ENCODE results near the gene CRY2. TPM values are rescaled to one million over a fixed set of nuclear protein-coding genes. Genes with fewer than 3 reads are reported as not detected.

The CRY2 gene
- 14.5 and 14.7 TPM in 2 replicates for total RNA-seq

DNA sequence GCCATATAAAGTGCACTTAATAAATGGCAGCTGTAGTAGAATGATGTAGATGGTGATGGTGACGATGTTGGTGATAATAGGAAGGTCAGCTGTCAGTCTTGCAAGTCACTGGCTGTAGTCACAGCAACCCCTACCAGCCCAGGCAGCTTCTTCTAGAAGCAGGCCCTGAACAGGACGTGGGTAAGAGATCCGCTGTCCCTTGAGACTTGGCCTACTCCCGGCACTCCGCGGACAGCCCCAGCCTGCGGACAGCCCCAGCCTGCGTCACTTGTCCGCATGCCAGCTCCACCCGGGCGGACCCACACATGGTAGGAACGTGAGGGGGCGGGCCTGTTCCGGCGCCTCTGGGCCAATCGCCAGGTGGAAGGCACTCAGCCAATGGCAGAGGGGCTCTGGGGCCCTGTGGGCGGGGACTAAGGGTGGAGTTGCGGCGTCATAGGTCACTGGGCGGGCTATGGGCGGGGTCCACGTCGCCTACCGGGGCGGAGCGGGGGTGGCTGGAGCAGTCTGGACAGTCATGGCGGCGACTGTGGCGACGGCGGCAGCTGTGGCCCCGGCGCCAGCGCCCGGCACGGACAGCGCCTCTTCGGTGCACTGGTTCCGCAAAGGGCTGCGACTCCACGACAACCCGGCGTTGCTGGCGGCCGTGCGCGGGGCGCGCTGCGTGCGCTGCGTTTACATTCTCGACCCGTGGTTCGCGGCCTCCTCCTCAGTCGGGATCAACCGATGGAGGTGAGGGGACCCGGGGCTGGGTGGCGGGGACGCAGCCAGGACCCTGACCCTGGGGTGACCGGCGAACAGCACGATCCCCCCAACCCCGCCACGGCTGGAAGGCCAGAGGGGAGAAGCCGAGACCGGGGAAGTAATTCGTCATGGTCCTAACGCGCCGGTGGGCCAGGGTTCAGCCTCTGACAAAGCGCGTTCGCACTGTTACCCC is at the start of gene CRY2:
Gene CRY2, plus strand, starts transcription at position 502 of the 937 bp plus-strand sequence. Its CDS starts 16 bp downstream, at position 518.
- peak; percentile 99 for DNase-seq (ENCODE audit: low read depth)
- H3K4me3 ChIP-seq (ENCODE audit: low read depth, low read length): peak within 1 kb of the TSS; percentile 92
- TF ChIP-seq, protein P1, sequence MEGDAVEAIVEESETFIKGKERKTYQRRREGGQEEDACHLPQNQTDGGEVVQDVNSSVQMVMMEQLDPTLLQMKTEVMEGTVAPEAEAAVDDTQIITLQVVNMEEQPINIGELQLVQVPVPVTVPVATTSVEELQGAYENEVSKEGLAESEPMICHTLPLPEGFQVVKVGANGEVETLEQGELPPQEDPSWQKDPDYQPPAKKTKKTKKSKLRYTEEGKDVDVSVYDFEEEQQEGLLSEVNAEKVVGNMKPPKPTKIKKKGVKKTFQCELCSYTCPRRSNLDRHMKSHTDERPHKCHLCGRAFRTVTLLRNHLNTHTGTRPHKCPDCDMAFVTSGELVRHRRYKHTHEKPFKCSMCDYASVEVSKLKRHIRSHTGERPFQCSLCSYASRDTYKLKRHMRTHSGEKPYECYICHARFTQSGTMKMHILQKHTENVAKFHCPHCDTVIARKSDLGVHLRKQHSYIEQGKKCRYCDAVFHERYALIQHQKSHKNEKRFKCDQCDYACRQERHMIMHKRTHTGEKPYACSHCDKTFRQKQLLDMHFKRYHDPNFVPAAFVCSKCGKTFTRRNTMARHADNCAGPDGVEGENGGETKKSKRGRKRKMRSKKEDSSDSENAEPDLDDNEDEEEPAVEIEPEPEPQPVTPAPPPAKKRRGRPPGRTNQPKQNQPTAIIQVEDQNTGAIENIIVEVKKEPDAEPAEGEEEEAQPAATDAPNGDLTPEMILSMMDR (IDR thresholded peaks at IDR 0.05; ENCODE audit: insufficient read depth, low read depth, low read length): no peak

DNA sequence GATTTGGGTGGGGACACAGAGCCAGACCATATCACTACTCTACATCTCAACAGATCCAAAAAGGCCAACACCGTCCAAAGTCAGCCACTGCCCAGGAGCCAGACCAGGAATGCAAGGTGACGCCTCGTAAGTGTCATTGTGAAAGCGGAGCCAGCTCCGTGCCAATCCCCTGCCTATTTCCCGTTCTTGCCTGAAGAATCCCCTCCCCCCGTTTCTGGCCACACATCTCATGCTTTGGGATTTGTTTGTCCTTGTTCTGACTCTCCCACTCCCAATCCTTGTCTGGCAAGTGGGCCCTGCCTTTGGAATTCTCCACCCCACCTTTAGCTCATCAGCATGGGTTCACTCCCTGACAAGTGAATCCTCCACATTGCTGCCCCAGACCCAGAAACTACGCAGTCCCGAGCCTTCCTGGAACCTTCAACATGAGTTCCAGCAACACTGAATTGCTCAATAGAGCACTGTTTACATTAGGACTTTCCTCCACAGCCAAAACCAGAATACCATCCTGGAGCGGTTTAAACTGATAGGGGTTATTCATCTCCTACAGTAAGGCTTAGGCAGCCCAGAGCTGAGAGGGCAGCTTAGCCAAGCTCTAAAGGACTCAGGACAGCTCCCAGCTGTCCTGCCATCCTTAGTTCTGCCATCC is 48.4 kb upstream of the CRY2 start:
- TF ChIP-seq, protein P1 (IDR thresholded peaks at IDR 0.05; ENCODE audit: insufficient read depth, low read depth, low read length): no peak
- peak; percentile 95 for DNase-seq (ENCODE audit: low read depth)
- H3K4me3 ChIP-seq (ENCODE audit: low read depth, low read length): peak overlapping the region; percentile 3

DNA sequence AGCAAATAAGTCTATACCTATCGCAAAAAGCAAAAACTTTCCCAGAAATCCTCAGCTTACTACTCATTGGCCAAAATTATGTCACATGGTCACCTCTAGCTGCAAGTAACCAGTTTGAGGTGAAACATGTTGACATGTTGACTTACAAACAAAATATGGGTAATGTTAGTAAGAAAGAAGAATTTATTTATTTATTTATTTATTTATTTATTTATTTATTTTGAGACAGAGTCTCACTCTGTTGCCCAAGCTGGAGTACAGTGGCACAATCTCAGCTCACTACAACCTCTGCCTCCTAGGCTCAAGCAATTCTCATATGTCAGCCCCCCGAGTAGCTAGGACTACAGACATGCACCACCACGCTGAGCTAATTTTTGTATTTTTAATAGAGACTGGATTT is 47.7 kb upstream of the CRY2 start:
- no peak overlapping the region for H3K4me3 ChIP-seq (ENCODE audit: low read depth, low read length)
- no peak for DNase-seq (ENCODE audit: low read depth)
- TF ChIP-seq, protein P1 (IDR thresholded peaks at IDR 0.05; ENCODE audit: insufficient read depth, low read depth, low read length): no peak

DNA sequence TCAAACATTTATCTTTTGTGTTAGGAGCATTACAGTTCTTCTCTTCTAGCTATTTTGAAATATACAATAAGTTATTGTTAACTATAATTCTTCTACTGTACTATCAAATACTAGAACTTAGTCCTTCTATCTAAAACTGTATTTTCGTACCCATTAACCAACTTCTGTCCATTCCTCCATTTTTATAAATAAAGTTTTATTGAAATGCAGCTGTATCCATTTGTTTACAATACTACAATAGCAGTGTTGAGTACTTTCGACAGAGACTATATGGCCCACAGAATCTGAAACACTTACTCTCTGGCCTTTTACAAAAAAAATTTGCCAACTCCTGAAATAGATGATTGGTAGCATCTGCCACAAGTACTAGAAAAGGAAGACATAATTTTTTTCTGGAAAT is 47.0 kb upstream of the CRY2 start:
- TF ChIP-seq, protein P1 (IDR thresholded peaks at IDR 0.05; ENCODE audit: insufficient read depth, low read depth, low read length): no peak
- no peak overlapping the region for H3K4me3 ChIP-seq (ENCODE audit: low read depth, low read length)
- no peak for DNase-seq (ENCODE audit: low read depth)

DNA sequence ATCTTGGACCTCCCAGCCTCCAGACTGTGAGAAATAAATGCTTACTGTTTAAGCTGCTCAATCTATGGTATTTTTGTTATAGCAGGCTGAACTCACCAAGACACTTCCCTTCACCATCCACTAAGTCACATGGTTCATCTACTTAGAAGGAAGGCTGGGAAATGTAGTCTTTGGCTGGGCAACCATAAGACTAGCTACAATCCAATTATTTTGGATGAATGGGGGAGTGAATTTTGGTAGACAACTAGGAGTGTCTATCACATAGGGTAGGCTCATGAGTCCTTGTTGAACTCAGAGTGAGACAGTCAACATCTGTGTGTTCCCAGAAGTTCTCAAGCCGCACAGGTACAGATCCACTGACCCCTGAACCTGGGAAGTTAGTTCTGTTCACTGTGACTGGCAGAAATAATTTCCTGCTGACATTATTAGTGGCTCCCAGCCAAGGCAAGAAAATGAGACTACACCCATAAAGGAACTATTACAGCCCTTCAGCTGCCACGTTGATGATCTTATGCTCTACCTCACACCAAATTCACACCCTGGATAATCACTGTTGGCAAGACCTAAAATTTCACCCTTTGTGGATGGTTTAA is 45.5 kb upstream of the CRY2 start:
- TF ChIP-seq, protein P1 (IDR thresholded peaks at IDR 0.05; ENCODE audit: insufficient read depth, low read depth, low read length): no peak
- DNase-seq (ENCODE audit: low read depth): no peak
- H3K4me3 ChIP-seq (ENCODE audit: low read depth, low read length): no peak overlapping the region

DNA sequence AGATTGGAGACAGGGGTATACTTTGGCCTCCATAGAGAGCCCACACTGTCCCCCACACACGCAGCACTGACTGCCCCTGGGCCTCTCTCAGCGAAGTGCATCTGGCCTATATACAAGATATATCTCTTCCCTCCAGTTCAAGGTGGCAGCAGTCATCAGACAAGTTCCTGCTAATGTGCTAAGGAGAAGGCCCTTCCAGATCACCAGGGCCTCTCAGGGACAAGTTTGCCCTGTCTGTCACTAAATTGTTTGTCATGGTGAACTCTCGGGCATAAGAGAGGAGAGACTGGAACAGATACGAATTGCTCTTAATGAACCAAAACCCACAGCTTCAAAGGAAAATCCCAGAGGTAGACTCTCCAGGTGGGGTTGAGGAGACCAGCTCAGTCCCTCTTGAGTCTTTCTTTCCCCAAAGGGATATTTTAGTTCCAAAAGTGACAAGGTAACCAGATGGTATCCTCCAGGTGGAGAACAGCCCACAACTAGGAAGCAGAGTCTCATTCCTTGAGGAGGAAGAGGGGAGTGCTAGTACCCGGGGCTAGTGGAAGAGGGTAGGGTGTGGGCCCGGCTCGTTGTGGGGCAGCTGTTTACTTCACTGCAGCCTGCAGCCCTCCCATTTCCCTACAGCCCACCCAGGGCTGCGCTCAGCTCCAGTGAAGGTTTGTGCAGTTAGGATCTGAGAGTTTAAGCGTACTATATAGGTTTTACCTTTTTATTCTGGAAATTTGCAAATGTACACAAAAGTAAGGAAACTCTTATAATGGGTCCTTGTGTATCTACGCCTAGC is 44.6 kb upstream of the CRY2 start:
- TF ChIP-seq, protein P1 (IDR thresholded peaks at IDR 0.05; ENCODE audit: insufficient read depth, low read depth, low read length): no peak
- H3K4me3 ChIP-seq (ENCODE audit: low read depth, low read length): no peak overlapping the region
- DNase-seq (ENCODE audit: low read depth): no peak
